Measurements from ENCODE around the gene TMEM218. TPM values are rescaled to one million over a fixed set of nuclear protein-coding genes. Genes with fewer than 3 reads are reported as not detected.

TMEM218 gene
- total RNA-seq, 1 experiment from 2014 or later = 14.3 TPM

- no peak overlapping the region for H2BK12ac ChIP-seq (ENCODE audit: insufficient read length, low read depth, low read length)
Measured at GRCh38 chr11:125075242-125075625, 36.2 kb downstream of the TMEM218 start.

More at GRCh38 chr11:125075242-125075625, 36.2 kb downstream of the TMEM218 start:
- no peak overlapping the region for H2BK15ac ChIP-seq (ENCODE audit: low read depth, low read length)
- Mint-ChIP-seq H3K4me3 (no peak overlapping the region), H3K36me3 (ENCODE audit: insufficient read depth in 1 of 3, low read depth in 3 of 3) (no peaks in the 10 kb centered on the region), H3K27ac (no peak overlapping the region), H3K27me3 (ENCODE audit: low read depth) (peaks cover 16% of the 10 kb centered on the region), H3K9me3 (no peaks in the 10 kb centered on the region), H3K4me1 (peaks cover 12 to 18% of the 10 kb centered on the region in 2 experiments)
- no peak overlapping the region for H4K5ac ChIP-seq (ENCODE audit: insufficient read length, low read depth, low read length)
- H2AK5ac ChIP-seq (ENCODE audit: insufficient read length, low read length) = no peak overlapping the region
- no peak overlapping the region for H2AFZ ChIP-seq (ENCODE audit: low read length)
- H3K4me2 ChIP-seq (ENCODE audit: insufficient read depth, insufficient read length, low read length) = no peak overlapping the region
- H3K4me1 ChIP-seq (ENCODE audit: insufficient read depth, low read length) = no peaks in the 10 kb centered on the region
- no peaks in the 10 kb centered on the region for H4K20me1 ChIP-seq (ENCODE audit: control insufficient read depth, insufficient read depth, insufficient read length)
- H3K56ac ChIP-seq (ENCODE audit: insufficient read length, low read depth, low read length) = no peak overlapping the region
- H3K79me1 ChIP-seq (ENCODE audit: insufficient read depth, low read depth, low read length, poor library complexity, severe bottlenecking) = no peaks in the 10 kb centered on the region
- no peak overlapping the region for H4K8ac ChIP-seq (replicated peaks; ENCODE audit: insufficient read length, low read depth, low read length)
- no peak overlapping the region for H4K91ac ChIP-seq (ENCODE audit: insufficient read length, low read depth, low read length)
- H2BK20ac ChIP-seq (ENCODE audit: low read depth, low read length, poor library complexity, severe bottlenecking) = no peak overlapping the region
- H3T11ph ChIP-seq (ENCODE audit: low read length) = no peak overlapping the region
- no peaks in the 10 kb centered on the region for H3K9me3 ChIP-seq (ENCODE audit: control insufficient read depth, low read depth, low read length)
- no peak overlapping the region for H3K4ac ChIP-seq (ENCODE audit: low read depth, low read length)
- no peak overlapping the region for H2BK5ac ChIP-seq (ENCODE audit: insufficient read length, low read length)
- no peaks in the 10 kb centered on the region for H3K79me2 ChIP-seq (ENCODE audit: insufficient read depth, low read length)
- no peak for DNase-seq
- WGBS (ENCODE audit: extremely low coverage, insufficient read length, low lambda C conversion rate) = no CpG with 5 or more reads among the region's 7 CpGs
- no peak overlapping the region for H3K27ac ChIP-seq (ENCODE audit: insufficient read length, low read depth, low read length)
- no peak overlapping the region for H3K18ac ChIP-seq (ENCODE audit: insufficient read length, low read depth, low read length)
- H3K23me2 ChIP-seq (ENCODE audit: insufficient read length, low read depth, low read length, poor library complexity, severe bottlenecking) = no peaks in the 10 kb centered on the region
- no peaks in the 10 kb centered on the region for H3K27me3 ChIP-seq (ENCODE audit: insufficient read depth, low read length)
- H3K14ac ChIP-seq (ENCODE audit: insufficient read depth, low read length) = no peak overlapping the region
- no peak overlapping the region for H3K23ac ChIP-seq (ENCODE audit: insufficient read length, low read depth, low read length)
- H3K9ac ChIP-seq (ENCODE audit: extremely low read depth, insufficient read length, low read length) = no peak overlapping the region
- H2BK120ac ChIP-seq (ENCODE audit: low read depth, low read length, poor library complexity, severe bottlenecking) = no peak overlapping the region
- TF ChIP-seq CTCF (conservative IDR thresholded peaks at IDR 0.05) = no peak

Data from H9 (cell line).